Ovary (tissue), 3 donors: ENCODE results near the gene REST.

Experiments used
- CTCF ChIP-seq, 3 donors: fragments of 450-650 bp in 2 of 3; fragments of 200-600 bp in 1 of 3; IDR thresholded peaks; one replicate each; pipeline versions ENCODE4 v1.5.1 to v1.8.0; 2016 to 2022; ENCODE audit warnings: antibody characterized with exemption in 3 of 3, mild to moderate bottlenecking in 1 of 3
- POLR2A ChIP-seq: fragments of 450-650 bp; IDR thresholded peaks from one replicate; pipeline ENCODE4 v1.6.1; 2017; ENCODE audit warnings: antibody characterized with exemption, mild to moderate bottlenecking, moderate library complexity
- donor health status: DM: no; HTN: no; CAD: no.

- TF ChIP-seq CTCF (IDR thresholded peaks at IDR 0.05) = no peak
- TF ChIP-seq POLR2A = no peak
These were observed 47.9 kb upstream of the REST start for GRCh38 chr4:56859841-56860240.
